ENCODE measurements around the gene GAS6.

GAS6 gene

DNA sequence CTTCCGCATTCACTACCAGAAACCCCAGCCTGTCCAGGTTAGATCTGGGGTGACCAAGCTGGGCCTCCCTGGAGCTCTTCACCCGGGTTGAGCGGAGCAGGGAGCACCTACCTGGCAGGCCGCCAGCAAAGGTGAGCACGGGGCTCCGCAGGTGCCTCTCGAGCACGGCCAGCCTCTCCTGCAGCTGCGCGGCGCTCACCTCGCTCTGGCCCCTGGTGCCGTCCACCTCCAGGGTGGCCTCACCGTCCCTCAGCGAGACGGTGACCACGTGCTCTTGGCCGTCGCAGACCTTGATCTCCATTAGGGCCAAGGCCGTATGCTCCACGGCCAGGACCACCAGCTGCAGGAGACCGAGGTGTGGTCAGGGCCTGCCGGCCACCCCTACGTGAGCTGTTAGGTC is 42.0 kb downstream of the GAS6 start:
- Histone ChIP-seq H3K4me1 (ENCODE audit: low read length) (no peaks in the 10 kb centered on the region), H3K9ac (ENCODE audit: low read length) (no peak overlapping the region), H3K9me3 (replicated peaks; ENCODE audit: insufficient read depth, low read length) (no peaks in the 10 kb centered on the region), H4K20me1 (ENCODE audit: insufficient read depth, low read length) (no peaks in the 10 kb centered on the region), H3K36me3 (replicated peaks; ENCODE audit: insufficient read depth, low read length) (peaks cover 12% of the 10 kb centered on the region; the same call in 1 of the 2 replicates), H3K9me2 (replicated peaks; ENCODE audit: insufficient read depth, low read length) (no peaks in the 10 kb centered on the region), H3F3A (ENCODE audit: insufficient read depth, low read length) (peaks cover 63% of the 10 kb centered on the region), H3K27me3 (replicated peaks; ENCODE audit: insufficient read depth, low read length) (no peaks in the 10 kb centered on the region), H2AFZ (ENCODE audit: low read length) (no peak overlapping the region), H3K4me2 (ENCODE audit: low read depth, low read length) (no peak overlapping the region), H3K27ac (ENCODE audit: low read length) (no peak overlapping the region), H3K79me2 (ENCODE audit: low read length) (peaks cover 1% of the 10 kb centered on the region), H3K4me3 (ENCODE audit: low read length) (no peak overlapping the region)
- DNase-seq, result no peak
- TF ChIP-seq, protein P1, sequence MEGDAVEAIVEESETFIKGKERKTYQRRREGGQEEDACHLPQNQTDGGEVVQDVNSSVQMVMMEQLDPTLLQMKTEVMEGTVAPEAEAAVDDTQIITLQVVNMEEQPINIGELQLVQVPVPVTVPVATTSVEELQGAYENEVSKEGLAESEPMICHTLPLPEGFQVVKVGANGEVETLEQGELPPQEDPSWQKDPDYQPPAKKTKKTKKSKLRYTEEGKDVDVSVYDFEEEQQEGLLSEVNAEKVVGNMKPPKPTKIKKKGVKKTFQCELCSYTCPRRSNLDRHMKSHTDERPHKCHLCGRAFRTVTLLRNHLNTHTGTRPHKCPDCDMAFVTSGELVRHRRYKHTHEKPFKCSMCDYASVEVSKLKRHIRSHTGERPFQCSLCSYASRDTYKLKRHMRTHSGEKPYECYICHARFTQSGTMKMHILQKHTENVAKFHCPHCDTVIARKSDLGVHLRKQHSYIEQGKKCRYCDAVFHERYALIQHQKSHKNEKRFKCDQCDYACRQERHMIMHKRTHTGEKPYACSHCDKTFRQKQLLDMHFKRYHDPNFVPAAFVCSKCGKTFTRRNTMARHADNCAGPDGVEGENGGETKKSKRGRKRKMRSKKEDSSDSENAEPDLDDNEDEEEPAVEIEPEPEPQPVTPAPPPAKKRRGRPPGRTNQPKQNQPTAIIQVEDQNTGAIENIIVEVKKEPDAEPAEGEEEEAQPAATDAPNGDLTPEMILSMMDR (IDR thresholded peaks at IDR 0.05; ENCODE audit: low read length), result no peak
- TF ChIP-seq EZH2 (optimal IDR thresholded peaks at IDR 0.05; ENCODE audit: low read depth, low read length) (no peak), EZH2phosphoT487 (IDR thresholded peaks at IDR 0.05; ENCODE audit: low read length) (no peak)

- H3K36me3 ChIP-seq (replicated peaks; ENCODE audit: insufficient read depth, low read length), result peaks cover 12% of the 10 kb centered on the region; the same call in 1 of the 2 replicates
- no peak overlapping the region for H2AFZ ChIP-seq (ENCODE audit: low read length)
- DNase-seq, result no peak
- no peaks in the 10 kb centered on the region for H4K20me1 ChIP-seq (ENCODE audit: insufficient read depth, low read length)
- TF ChIP-seq EZH2phosphoT487 (IDR thresholded peaks at IDR 0.05; ENCODE audit: low read length), result no peak
- TF ChIP-seq, protein P1 (IDR thresholded peaks at IDR 0.05; ENCODE audit: low read length), result no peak
- no peak for TF ChIP-seq EZH2 (optimal IDR thresholded peaks at IDR 0.05; ENCODE audit: low read depth, low read length)
- no peaks in the 10 kb centered on the region for H3K9me3 ChIP-seq (replicated peaks; ENCODE audit: insufficient read depth, low read length)
- H3K9ac ChIP-seq (ENCODE audit: low read length), result no peak overlapping the region
- no peak overlapping the region for H3K4me2 ChIP-seq (ENCODE audit: low read depth, low read length)
- peaks cover 63% of the 10 kb centered on the region for H3F3A ChIP-seq (ENCODE audit: insufficient read depth, low read length)
- no peak overlapping the region for H3K4me3 ChIP-seq (ENCODE audit: low read length)
- no peaks in the 10 kb centered on the region for H3K9me2 ChIP-seq (replicated peaks; ENCODE audit: insufficient read depth, low read length)
- no peaks in the 10 kb centered on the region for H3K27me3 ChIP-seq (replicated peaks; ENCODE audit: insufficient read depth, low read length)
- peaks cover 4% of the 10 kb centered on the region for H3K4me1 ChIP-seq (ENCODE audit: low read length)
- H3K79me2 ChIP-seq (ENCODE audit: low read length), result no peaks in the 10 kb centered on the region; the same call in 1 of the 2 replicates
- H3K27ac ChIP-seq (ENCODE audit: low read length), result no peak overlapping the region
Measured at GRCh38 chr13:113820813-113821651, 42.8 kb downstream of the GAS6 start.

GRCh38 chr13:113819731-113820715 is 43.9 kb downstream of the GAS6 start:
- Histone ChIP-seq H2AFZ (ENCODE audit: low read length) (no peak overlapping the region), H4K20me1 (ENCODE audit: insufficient read depth, low read length) (no peaks in the 10 kb centered on the region), H3K9me3 (replicated peaks; ENCODE audit: insufficient read depth, low read length) (no peaks in the 10 kb centered on the region), H3K4me1 (ENCODE audit: low read length) (peaks cover 4% of the 10 kb centered on the region), H3F3A (ENCODE audit: insufficient read depth, low read length) (peaks cover 63% of the 10 kb centered on the region), H3K9me2 (replicated peaks; ENCODE audit: insufficient read depth, low read length) (no peaks in the 10 kb centered on the region), H3K4me3 (ENCODE audit: low read length) (no peak overlapping the region), H3K79me2 (ENCODE audit: low read length) (no peaks in the 10 kb centered on the region; the same call in 1 of the 2 replicates), H3K9ac (ENCODE audit: low read length) (no peak overlapping the region), H3K27me3 (replicated peaks; ENCODE audit: insufficient read depth, low read length) (no peaks in the 10 kb centered on the region), H3K27ac (ENCODE audit: low read length) (no peak overlapping the region), H3K36me3 (replicated peaks; ENCODE audit: insufficient read depth, low read length) (peaks cover 12% of the 10 kb centered on the region; the same call in 1 of the 2 replicates), H3K4me2 (ENCODE audit: low read depth, low read length) (no peak overlapping the region)
- no peak for TF ChIP-seq EZH2phosphoT487 (IDR thresholded peaks at IDR 0.05; ENCODE audit: low read length)
- TF ChIP-seq, protein P1 (IDR thresholded peaks at IDR 0.05; ENCODE audit: low read length), result no peak
- TF ChIP-seq EZH2 (optimal IDR thresholded peaks at IDR 0.05; ENCODE audit: low read depth, low read length), result no peak
- DNase-seq, result no peak
